ENCODE measurements around the gene CHCHD2.

- TF ChIP-seq CTCF (IDR thresholded peaks at IDR 0.05 in 2 of 3, conservative IDR thresholded peaks at IDR 0.05 in 1 of 3; ENCODE audit: insufficient read depth in 2 of 3, low read depth in 1 of 3, low read length in 3 of 3) (no peak), RCOR1 (IDR thresholded peaks at IDR 0.05; ENCODE audit: borderline replicate concordance in 1 of 2, low read depth in 2 of 2, low read length in 2 of 2) (no peak), SRF (CRISPR knock-in tag; IDR thresholded peaks at IDR 0.05) (no peak), IRF2 (CRISPR knock-in tag; IDR thresholded peaks at IDR 0.05) (no peak), TGIF2 (CRISPR knock-in tag; IDR thresholded peaks at IDR 0.05) (no peak), YY1 (IDR thresholded peaks at IDR 0.05; ENCODE audit: borderline replicate concordance in 1 of 3, control insufficient read depth in 1 of 3, extremely low read depth in 1 of 3, insufficient read depth in 3 of 3, insufficient read length in 1 of 3, insufficient replicate concordance in 2 of 3, low read depth in 1 of 3, low read length in 2 of 3) (no peak), NR2C2 (CRISPR knock-in tag; IDR thresholded peaks at IDR 0.05) (no peak), NR2C2 (tag; IDR thresholded peaks at IDR 0.05) (no peak), GATA2 (CRISPR knock-in tag; IDR thresholded peaks at IDR 0.05) (no peak)
These were observed 28.6 kb downstream of the CHCHD2 start for GRCh38 chr7:56077681-56078080.

All from K562 (cell line).